SK-N-SH (cell line): Measurements from ENCODE around the gene TRPM2. TPM values are rescaled to one million over a fixed set of nuclear protein-coding genes. Genes with fewer than 3 reads are reported as not detected.

Experiments
- CTCF ChIA-PET: fragments of 300-600, 350-600 bp; formaldehyde crosslinking; extraction: SDS; loops from one replicate; lab custom pipeline; 2021; lab: Yijun Ruan, JAX
- POLR2A ChIA-PET: fragments of 350-600 bp; sonication (Branson Sonifier 250); formaldehyde crosslinking; extraction: SDS; loops from one replicate; lab custom pipeline; 2020; ENCODE audit warnings: antibody characterized with exemption, inconsistent platforms; lab: Yijun Ruan, JAX
- DNase-seq: peaks from one replicate; pipeline ENCODE4 v3.0.0; 2012
- H2AFZ ChIP-seq: fragments of 200-600 bp; sonication (generic); 2 replicates; pipeline ENCODE4 v1.8.1; 2016; ENCODE audit warnings: antibody characterized with exemption, mild to moderate bottlenecking, low read depth
- H3F3A ChIP-seq: fragments of 200-600 bp; sonication (generic); replicated peaks from 2 replicates; pipeline ENCODE3; 2016; ENCODE audit warnings: antibody characterized with exemption, mild to moderate bottlenecking; ENCODE audit not compliant: insufficient read depth
- H3K27ac ChIP-seq, 2 experiments: fragments of 200-500 bp in 1 of 2; fragments of 200-600 bp in 1 of 2; sonication (Bioruptor generic) in 1 of 2; sonication (generic), shearing (Covaris generic) in 1 of 2; 2 replicates each; pipeline versions ENCODE4 v1.5.1 to v1.6.1; 2014 to 2016; ENCODE audit warnings: low read depth in 2 of 2, inconsistent platforms in 1 of 2, low read length in 1 of 2, mild to moderate bottlenecking in 1 of 2, mixed read lengths in 1 of 2
- H3K27me3 ChIP-seq: fragments of 200-600 bp; sonication (generic), shearing (Covaris generic); 2 replicates; pipeline ENCODE4 v1.6.1; 2016; ENCODE audit warnings: mixed run types; ENCODE audit not compliant: insufficient read depth
- H3K36me3 ChIP-seq, 2 experiments: fragments of 200-500 bp in 1 of 2; fragments of 200-600 bp in 1 of 2; sonication (Bioruptor generic) in 1 of 2; sonication (generic) in 1 of 2; replicated peaks in 1 of 2; 2 replicates each; pipeline versions ENCODE3 to v1.5.1; 2014 to 2016; ENCODE audit warnings: low read length in 1 of 2, mild to moderate bottlenecking in 1 of 2; ENCODE audit not compliant: insufficient read depth in 2 of 2, control insufficient read depth in 1 of 2
- H3K4me1 ChIP-seq, 2 experiments: fragments of 200-500 bp in 1 of 2; fragments of 200-600 bp in 1 of 2; sonication (Bioruptor generic) in 1 of 2; sonication (generic), shearing (Covaris generic) in 1 of 2; 2 replicates each; pipeline versions ENCODE4 v1.5.1 to v1.6.1; 2014 to 2016; ENCODE audit warnings: low read depth in 1 of 2, low read length in 1 of 2, mixed run types in 1 of 2; ENCODE audit not compliant: insufficient read depth in 2 of 2, control insufficient read depth in 1 of 2
- H3K4me2 ChIP-seq: fragments of 200-600 bp; sonication (generic), shearing (Covaris generic); 2 replicates; pipeline ENCODE4 v1.6.1; 2017; ENCODE audit warnings: mixed run types
- H3K4me3 ChIP-seq, 2 experiments: fragments of 200-500 bp in 1 of 2; fragments of 200-600 bp in 1 of 2; sonication (Bioruptor generic) in 1 of 2; sonication (generic), shearing (Covaris generic) in 1 of 2; 2 replicates each; pipeline versions ENCODE4 v1.5.1 to v1.8.1; 2014 to 2016; ENCODE audit warnings: low read depth in 2 of 2, inconsistent platforms in 1 of 2, low read length in 1 of 2, mild to moderate bottlenecking in 1 of 2, mixed read lengths in 1 of 2, moderate library complexity in 1 of 2
- H3K79me2 ChIP-seq: fragments of 200-600 bp; sonication (generic); 2 replicates; pipeline ENCODE4 v1.8.1; 2017; ENCODE audit warnings: mild to moderate bottlenecking; ENCODE audit not compliant: insufficient read depth
- H3K9ac ChIP-seq: fragments of 200-600 bp; sonication (generic); 2 replicates; pipeline ENCODE4 v1.6.1; 2017; ENCODE audit warnings: mixed run types
- H3K9me2 ChIP-seq: fragments of 200-600 bp; sonication (generic); 2 replicates; pipeline ENCODE4 v1.6.1; 2017; ENCODE audit warnings: mixed run types
- H3K9me3 ChIP-seq: fragments of 200-600 bp; sonication (generic); 2 replicates; pipeline ENCODE4 v1.6.1; 2017; ENCODE audit warnings: mixed run types, mild to moderate bottlenecking, moderate library complexity
- H4K20me1 ChIP-seq: fragments of 200-600 bp; sonication (generic); 2 replicates; pipeline ENCODE4 v1.6.1; 2017; ENCODE audit warnings: mild to moderate bottlenecking, mixed run types; ENCODE audit not compliant: insufficient read depth
- CHD2 ChIP-seq: fragments of 150-350 bp; IDR thresholded peaks from 2 replicates; pipeline ENCODE4 v1.6.1; 2018; ENCODE audit warnings: low read length; ENCODE audit not compliant: partially characterized antibody
- GABPA ChIP-seq: IDR thresholded peaks from 2 replicates; pipeline ENCODE4 v1.4.0; 2012; ENCODE audit warnings: low read depth, mild to moderate bottlenecking
- IRF3 ChIP-seq: fragments of 150-350 bp; IDR thresholded peaks from 2 replicates; pipeline ENCODE4 v1.6.1; 2016; ENCODE audit warnings: mild to moderate bottlenecking, low read depth, low read length
- JUND ChIP-seq: IDR thresholded peaks from 2 replicates; pipeline ENCODE4 v1.4.0; 2012
- NFIC ChIP-seq: IDR thresholded peaks from 2 replicates; pipeline ENCODE4 v1.4.0; 2012; ENCODE audit warnings: borderline replicate concordance
- NRF1 ChIP-seq: IDR thresholded peaks from 2 replicates; pipeline ENCODE4 v1.6.1; 2012; ENCODE audit warnings: low read depth, mild to moderate bottlenecking, low read length
- PBX3 ChIP-seq: IDR thresholded peaks from 2 replicates; pipeline ENCODE4; 2012
- RAD21 ChIP-seq: IDR thresholded peaks from 2 replicates; pipeline ENCODE4 v1.6.1; 2012; ENCODE audit warnings: mild to moderate bottlenecking, low read length
- REST ChIP-seq: IDR thresholded peaks from 2 replicates; pipeline ENCODE4 v1.6.1; 2012; ENCODE audit warnings: mild to moderate bottlenecking, low read depth, low read length, moderate library complexity
- RFX5 ChIP-seq: IDR thresholded peaks from 2 replicates; pipeline ENCODE4 v1.6.1; 2012; ENCODE audit warnings: mild to moderate bottlenecking, improper control_type of control experiment, low read length
- TCF12 ChIP-seq: IDR thresholded peaks from 2 replicates; pipeline ENCODE4 v1.4.0; 2012
- TEAD4 ChIP-seq: IDR thresholded peaks from 2 replicates; pipeline ENCODE4 v1.4.0; 2012; ENCODE audit warnings: mild to moderate bottlenecking, borderline replicate concordance; ENCODE audit not compliant: insufficient read depth
- ZBTB33 ChIP-seq: IDR thresholded peaks from 2 replicates; pipeline ENCODE4 v1.4.0; 2012; ENCODE audit warnings: low read depth, borderline replicate concordance
- WGBS: methylation state at CpG from one replicate; pipeline ENCODE4 v1.1.6; 2017; ENCODE audit warnings: low lambda C conversion rate; 5-methylcytosine and 5-hydroxymethylcytosine counted together
- polyA plus RNA-seq, 3 experiments: library from polyadenylated mRNA; depleted of rRNA; stranded (reverse); fragments of >200 nt; gene quantifications; 2 replicates each; pipeline ENCODE4 v1.2.3, GENCODE V29; 2012
- TF ChIP-seq, protein P1 (sequence below): fragments of 150-350 bp; IDR thresholded peaks from 2 replicates; pipeline ENCODE4 v1.6.1; 2017; ENCODE audit warnings: antibody characterized with exemption, low read length, low read depth, borderline replicate concordance

TRPM2 gene
- polyA plus RNA-seq, 1 of the 3 experiments (the other 2 are of a cell fraction), result not detected

DNA sequence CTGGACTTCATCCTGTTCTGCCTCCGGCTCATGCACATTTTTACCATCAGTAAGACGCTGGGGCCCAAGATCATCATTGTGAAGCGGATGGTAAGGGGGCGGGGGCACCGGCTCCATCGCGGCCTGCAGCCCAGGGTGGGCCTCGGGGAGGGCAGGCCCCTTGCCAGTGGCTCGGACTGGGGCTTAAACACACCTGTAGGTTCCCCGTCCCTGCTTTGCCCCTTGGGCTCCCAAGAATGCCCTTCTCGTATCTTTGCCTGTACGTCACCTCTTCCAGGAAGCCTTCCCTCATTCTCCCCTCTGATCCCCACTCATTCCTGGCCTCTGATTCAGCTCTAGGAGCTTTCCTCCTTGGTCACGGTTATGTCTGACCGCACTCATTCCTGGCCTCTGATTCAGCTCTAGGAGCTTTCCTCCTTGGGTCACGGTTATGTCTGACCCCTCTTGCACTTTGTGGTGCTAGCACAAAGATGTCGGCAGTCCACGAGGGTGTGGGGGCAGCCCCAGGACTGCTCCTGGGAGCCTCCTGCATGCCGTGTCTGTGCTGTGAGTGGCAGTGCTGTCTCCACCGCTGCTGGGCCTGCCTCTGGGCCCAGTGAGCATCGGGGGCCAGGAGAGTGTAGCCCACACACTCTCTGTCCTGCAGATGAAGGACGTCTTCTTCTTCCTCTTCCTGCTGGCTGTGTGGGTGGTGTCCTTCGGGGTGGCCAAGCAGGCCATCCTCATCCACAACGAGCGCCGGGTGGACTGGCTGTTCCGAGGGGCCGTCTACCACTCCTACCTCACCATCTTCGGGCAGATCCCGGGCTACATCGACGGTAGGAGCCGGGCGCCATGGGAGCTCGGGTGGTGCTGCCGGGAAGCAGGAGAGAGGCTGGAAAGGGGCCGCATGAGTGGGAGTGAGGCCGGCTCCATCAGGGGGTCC lies 52.8 kb downstream of the TRPM2 start:
- CTCF ChIA-PET, result no interaction called here
- POLR2A ChIA-PET, result no interaction called here

DNA sequence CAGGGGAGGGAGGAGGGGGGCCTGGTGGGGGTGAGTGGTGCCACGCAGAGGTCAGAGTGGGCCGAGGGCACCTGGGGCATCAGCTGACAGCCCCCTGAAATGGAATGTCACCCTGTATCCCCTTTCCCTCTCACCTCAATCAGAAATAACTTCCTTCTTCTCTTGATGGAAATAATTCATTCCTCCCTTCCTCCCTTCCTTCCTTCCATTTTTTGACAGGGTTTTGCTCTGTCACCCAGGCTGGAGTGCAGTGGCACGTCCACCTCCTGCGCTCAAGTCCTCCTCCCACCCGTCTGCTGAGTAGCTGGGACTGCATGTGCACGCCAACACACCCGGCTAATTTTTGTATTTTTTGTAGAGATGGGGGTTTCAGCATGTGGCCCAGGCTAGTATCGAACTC lies 53.5 kb downstream of the TRPM2 start:
- ChIA-PET CTCF (no interaction called here), POLR2A (no interaction called here)
- Histone ChIP-seq H3K4me1 (no peaks in the 10 kb centered on the region), H3K4me2 (no peak overlapping the region), H3K4me3 (no peak overlapping the region), H2AFZ (no peak overlapping the region), H3K36me3 (no peaks in the 10 kb centered on the region), H3K9me2 (no peaks in the 10 kb centered on the region), H3F3A (peaks cover 13% of the 10 kb centered on the region), H3K9ac (no peak overlapping the region), H3K27ac (no peak overlapping the region), H3K79me2 (no peaks in the 10 kb centered on the region), H3K9me3 (no peaks in the 10 kb centered on the region), H3K27me3 (no peaks in the 10 kb centered on the region), H4K20me1 (no peaks in the 10 kb centered on the region)
- DNase-seq, result no peak
- 36% methylated on average over 8 of the region's 8 CpGs for WGBS
- TF ChIP-seq NFIC, result no peak
- TF ChIP-seq, protein P1, sequence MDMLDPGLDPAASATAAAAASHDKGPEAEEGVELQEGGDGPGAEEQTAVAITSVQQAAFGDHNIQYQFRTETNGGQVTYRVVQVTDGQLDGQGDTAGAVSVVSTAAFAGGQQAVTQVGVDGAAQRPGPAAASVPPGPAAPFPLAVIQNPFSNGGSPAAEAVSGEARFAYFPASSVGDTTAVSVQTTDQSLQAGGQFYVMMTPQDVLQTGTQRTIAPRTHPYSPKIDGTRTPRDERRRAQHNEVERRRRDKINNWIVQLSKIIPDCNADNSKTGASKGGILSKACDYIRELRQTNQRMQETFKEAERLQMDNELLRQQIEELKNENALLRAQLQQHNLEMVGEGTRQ, result no peak
- no peak for TF ChIP-seq ZBTB33
- no peak for TF ChIP-seq JUND
- no peak for TF ChIP-seq TEAD4
- TF ChIP-seq TCF12, result no peak
- no peak for TF ChIP-seq REST
- TF ChIP-seq CHD2, result no peak
- no peak for TF ChIP-seq RFX5

More for the DNA sequence above, 52.8 kb downstream of the TRPM2 start:
- Histone ChIP-seq H3F3A (peaks cover 13% of the 10 kb centered on the region), H3K4me2 (no peak overlapping the region), H3K36me3 (no peaks in the 10 kb centered on the region), H3K4me1 (no peaks in the 10 kb centered on the region), H3K4me3 (no peak overlapping the region), H3K27ac (no peak overlapping the region), H4K20me1 (no peaks in the 10 kb centered on the region), H3K27me3 (no peaks in the 10 kb centered on the region), H3K9ac (no peak overlapping the region), H3K79me2 (no peaks in the 10 kb centered on the region), H3K9me3 (no peaks in the 10 kb centered on the region), H2AFZ (no peak overlapping the region), H3K9me2 (no peaks in the 10 kb centered on the region)
- TF ChIP-seq NRF1, result no peak
- TF ChIP-seq RFX5, result no peak
- TF ChIP-seq PBX3, result no peak
- TF ChIP-seq GABPA, result no peak
- no peak for TF ChIP-seq IRF3
- no peak for TF ChIP-seq RAD21
- peak; percentile 14 for DNase-seq
- 34% methylated on average over 19 of the region's 37 CpGs for WGBS
